Measurements from ENCODE around the gene TRPM8. TPM values are rescaled to one million over a fixed set of nuclear protein-coding genes. Genes with fewer than 3 reads are reported as not detected.
"Not testable (repeated sequence)": the region's sequence is repeated elsewhere in the genome, so short reads cannot be mapped to it uniquely, and the experiment has no call there.

The TRPM8 gene
- total RNA-seq, 2 donors from 2014 or later = not detected

GRCh38 chr2:233966388-233966787 lies 49.2 kb downstream of the TRPM8 start:
- DNase-seq = no peak
- intact Hi-C loops (cut with DNase I, micrococcal nuclease) = no loop called here
- ATAC-seq = no peak

GRCh38 chr2:233967164-233967563 lies 50.0 kb downstream of the TRPM8 start:
- ATAC-seq (no peak), DNase-seq (no peak)
- intact Hi-C loops (cut with DNase I, micrococcal nuclease) = no loop called here

- DNase-seq (no peak), ATAC-seq (no peak)
- intact Hi-C loops (cut with DNase I, micrococcal nuclease) = no loop called here
These were observed 51.4 kb downstream of the TRPM8 start for GRCh38 chr2:233968556-233968955.

- intact Hi-C loops (cut with DNase I, micrococcal nuclease); DNase-seq; ATAC-seq: not testable (repeated sequence)
These were observed 55.3 kb downstream of the TRPM8 start for GRCh38 chr2:233972460-233972859.

DNA sequence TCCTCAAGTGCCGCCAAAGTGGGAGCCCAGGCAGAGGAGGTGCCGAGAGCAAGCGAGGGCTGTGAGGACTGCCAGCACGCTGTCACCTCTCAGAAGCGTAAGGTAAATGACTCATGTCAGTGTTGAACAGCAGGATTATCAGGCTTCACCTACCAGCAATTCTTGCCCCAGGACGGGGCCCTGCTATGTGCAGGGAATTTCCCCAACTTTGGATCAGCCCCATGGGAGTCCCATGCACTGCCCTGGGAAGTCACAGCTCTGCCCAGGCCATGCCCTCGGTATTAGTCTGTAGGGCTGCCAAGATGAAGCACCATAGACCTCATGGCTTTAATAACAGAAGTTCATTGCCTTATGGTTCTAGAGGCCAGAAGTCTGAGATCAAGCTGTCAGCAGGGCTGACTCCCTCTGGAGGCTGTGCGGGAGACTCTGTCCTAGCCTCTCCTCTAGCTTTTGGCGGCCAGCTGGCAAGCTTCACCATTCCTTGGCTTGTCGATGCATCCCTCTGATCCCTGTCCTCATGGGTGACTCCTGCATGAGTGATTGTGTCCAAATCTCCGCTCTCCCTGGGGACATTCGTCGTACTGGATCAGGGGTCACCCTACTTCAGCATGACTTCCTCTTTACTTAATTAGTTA lies 55.9 kb downstream of the TRPM8 start:
- no peak for DNase-seq
- no peak for ATAC-seq
- intact Hi-C loops (cut with DNase I, micrococcal nuclease) = no loop called here

- ATAC-seq = no peak
- DNase-seq = no peak
- intact Hi-C loops (cut with DNase I, micrococcal nuclease) = no loop called here
These were observed 56.6 kb downstream of the TRPM8 start for GRCh38 chr2:233973786-233974185.

DNA sequence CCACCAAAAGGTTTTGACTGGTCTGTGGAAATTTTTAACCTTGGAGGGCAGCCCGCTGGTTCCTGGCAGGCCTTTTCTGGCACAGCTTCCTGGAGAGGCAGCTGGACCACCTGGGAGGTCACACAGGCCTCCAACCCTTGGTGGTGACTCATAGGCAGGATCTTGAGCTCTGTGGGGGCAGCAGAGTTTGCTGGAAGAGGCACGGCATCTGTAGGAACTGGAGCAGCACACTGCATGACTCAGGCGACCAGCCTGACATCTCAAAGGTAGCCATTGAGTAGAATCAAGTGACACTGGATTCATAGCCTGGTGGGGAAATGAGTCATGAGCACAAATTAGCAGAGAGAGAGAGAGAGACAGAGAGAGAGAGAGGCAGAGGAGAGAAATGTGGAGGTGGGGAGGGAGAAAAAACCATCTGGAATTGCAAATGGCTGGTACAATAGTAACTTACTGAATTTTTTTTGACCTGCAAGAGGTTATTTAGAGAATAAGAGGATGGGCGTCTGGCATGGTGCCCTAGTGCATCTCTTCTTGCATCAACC lies 57.4 kb downstream of the TRPM8 start:
- ATAC-seq = no peak
- intact Hi-C loops (cut with DNase I, micrococcal nuclease) = no loop called here
- no peak for DNase-seq

- ATAC-seq = no peak
- intact Hi-C loops (cut with DNase I, micrococcal nuclease) = no loop called here
- no peak for DNase-seq
These were observed 58.9 kb downstream of the TRPM8 start for GRCh38 chr2:233976087-233976486.

GRCh38 chr2:233976690-233977294 lies 59.6 kb downstream of the TRPM8 start:
- DNase-seq (no peak), ATAC-seq (peak; percentile 62)
- intact Hi-C loops (cut with DNase I, micrococcal nuclease) = no loop called here

- ATAC-seq (no peak), DNase-seq (no peak)
- intact Hi-C loops (cut with DNase I, micrococcal nuclease) = no loop called here
These were observed 60.2 kb downstream of the TRPM8 start for GRCh38 chr2:233977296-233977837.

- no peak for DNase-seq
- intact Hi-C loops (cut with DNase I, micrococcal nuclease) = no loop called here
- ATAC-seq = no peak
These were observed 62.6 kb downstream of the TRPM8 start for GRCh38 chr2:233979748-233980147.

DNA sequence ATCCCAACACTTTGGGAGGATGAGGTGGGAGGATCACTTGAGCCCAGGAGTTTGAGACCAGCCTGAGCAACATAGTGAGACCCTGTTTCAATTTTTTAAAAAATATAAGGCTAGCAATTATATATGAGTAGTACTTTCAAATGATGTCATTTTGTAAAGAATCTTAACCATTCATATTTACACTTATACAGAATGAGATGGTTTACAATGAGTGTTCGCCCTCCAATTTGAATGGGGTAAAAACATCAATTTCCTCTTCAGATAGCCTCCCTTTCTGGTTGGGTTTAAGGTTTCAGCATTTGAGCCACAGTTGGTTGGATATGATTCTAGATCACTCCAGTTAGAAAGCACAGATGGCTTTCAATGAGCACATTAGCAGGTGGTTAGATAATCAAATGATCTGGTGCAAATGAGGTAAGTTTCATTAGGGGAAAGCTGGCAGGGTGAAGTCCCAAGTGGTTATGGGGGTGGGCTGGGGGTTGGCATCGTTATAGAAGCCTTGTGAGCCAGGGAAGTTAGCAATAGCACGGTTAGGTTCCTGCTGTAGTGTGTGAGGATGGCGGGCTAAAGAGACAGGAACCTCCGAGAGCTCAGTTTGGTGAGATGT lies 63.9 kb downstream of the TRPM8 start:
- ATAC-seq (no peak), DNase-seq (no peak)
- intact Hi-C loops (cut with DNase I, micrococcal nuclease) = no loop called here

DNA sequence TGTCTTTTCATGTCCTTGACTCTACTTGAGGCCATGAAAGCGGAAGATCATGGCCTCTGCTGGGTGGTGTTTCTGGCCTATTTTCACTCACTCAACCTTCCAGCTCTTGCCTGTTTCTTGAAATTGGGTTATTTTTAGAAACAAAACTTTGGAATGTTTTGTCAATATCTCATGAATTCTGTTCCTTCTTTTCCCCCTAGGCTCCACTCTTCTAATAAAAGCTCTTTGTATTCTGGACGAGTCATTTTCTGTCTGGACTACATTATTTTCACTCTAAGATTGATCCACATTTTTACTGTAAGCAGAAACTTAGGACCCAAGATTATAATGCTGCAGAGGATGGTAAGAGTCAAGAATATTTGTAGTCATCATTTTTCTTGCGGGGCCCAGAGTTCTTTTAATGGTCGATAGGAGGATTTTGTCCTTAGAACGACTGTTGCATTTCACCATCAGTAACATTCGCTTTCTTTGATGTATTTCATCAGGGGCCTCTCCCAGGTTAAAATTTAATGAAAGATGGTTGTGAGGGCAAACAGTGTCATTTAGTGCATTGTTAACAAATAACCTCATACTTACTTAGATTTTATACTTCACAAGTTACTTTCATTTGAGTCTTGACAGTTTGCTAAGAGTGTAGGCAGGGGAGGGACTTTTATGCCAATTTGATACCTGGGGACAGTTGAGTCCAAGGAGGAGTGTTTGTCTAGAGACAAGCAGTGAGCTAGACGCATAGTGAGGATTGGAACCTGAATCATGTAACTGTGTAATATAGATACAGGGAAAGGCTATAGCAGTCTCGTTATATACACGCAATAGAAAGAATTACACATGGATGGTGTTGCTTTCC lies 64.6 kb downstream of the TRPM8 start:
- no peak for ATAC-seq
- no peak for DNase-seq
- intact Hi-C loops (cut with DNase I, micrococcal nuclease) = no loop called here

GRCh38 chr2:233982421-233983121 lies 65.4 kb downstream of the TRPM8 start:
- no peak for DNase-seq
- no peak for ATAC-seq
- intact Hi-C loops (cut with DNase I, micrococcal nuclease) = no loop called here

- DNase-seq (no peak), ATAC-seq (no peak)
- intact Hi-C loops (cut with DNase I, micrococcal nuclease) = no loop called here
These were observed 66.3 kb downstream of the TRPM8 start for GRCh38 chr2:233983445-233983844.

DNA sequence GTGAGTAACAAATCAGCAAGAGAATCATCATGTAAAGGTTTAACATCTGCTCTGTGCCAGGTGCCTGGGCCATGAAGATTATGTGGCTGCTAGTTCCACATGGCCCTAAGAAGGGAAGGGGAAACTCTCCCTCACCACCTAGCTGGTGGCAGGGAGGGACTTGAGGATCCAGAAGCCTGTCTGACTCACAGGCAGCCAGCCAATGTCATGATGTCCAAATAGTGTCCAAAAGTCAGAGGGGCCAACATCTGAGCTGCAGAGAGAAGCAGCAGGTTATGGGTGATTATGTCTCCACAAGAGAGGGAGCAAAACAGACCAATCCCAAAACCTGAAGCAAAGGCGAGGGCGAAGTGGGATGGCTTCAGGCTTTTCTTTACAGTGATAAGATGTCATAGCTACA lies 71.4 kb downstream of the TRPM8 start:
- DNase-seq = no peak
- no peak for ATAC-seq
- intact Hi-C loops (cut with DNase I, micrococcal nuclease) = no loop called here

GRCh38 chr2:233989221-233989858 lies 72.2 kb downstream of the TRPM8 start:
- intact Hi-C loops (cut with DNase I, micrococcal nuclease) = no loop called here
- no peak for ATAC-seq
- no peak for DNase-seq

DNA sequence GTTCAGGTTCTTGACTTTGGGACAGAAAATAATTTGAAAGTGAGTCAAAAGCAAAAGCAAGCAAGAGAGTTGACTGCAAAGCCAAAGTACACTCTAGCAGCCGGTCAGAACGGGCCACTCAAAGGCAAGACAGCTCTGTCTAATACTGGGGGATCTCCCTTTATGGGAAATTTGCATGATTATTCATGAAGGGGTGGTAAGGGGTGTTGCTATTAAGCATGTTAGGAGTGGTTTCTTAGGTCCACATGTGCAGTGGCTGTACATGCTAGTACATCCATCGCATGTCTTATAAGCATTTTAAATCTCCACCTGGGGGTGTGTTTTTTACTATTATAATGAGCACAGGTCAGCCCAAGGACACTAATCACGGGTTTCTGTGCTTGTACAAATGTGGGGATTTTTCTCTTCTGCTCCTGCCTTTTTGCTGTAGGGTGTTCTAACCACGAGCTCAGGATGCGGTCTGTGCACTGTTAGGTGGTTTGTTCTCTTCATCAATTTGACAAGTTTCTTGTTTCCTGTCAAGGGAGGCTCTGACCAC lies 73.2 kb downstream of the TRPM8 start:
- DNase-seq (peak in 1 of 2 donors; percentile 16), ATAC-seq (peak; percentile 16)
- intact Hi-C loops (cut with DNase I, micrococcal nuclease) = no loop called here

Measured in left colon (tissue), 2 donors.